GM18870 (cell line): Measurements from ENCODE around the gene GRID2.
"Not testable (repeated sequence)": the region's sequence is repeated elsewhere in the genome, so short reads cannot be mapped to it uniquely, and the experiment has no call there.

Experiments
- ATAC-seq: cut with Tn5 transposase; IDR thresholded peaks from one replicate; pipeline ENCODE4 v1.9.1; 2021; ENCODE audit warnings: moderate library complexity; ENCODE audit not compliant: unreplicated experiment

GRID2 gene

GRCh38 chr4:93289831-93290230, 986.1 kb downstream of the GRID2 start:
- ATAC-seq: no peak

DNA sequence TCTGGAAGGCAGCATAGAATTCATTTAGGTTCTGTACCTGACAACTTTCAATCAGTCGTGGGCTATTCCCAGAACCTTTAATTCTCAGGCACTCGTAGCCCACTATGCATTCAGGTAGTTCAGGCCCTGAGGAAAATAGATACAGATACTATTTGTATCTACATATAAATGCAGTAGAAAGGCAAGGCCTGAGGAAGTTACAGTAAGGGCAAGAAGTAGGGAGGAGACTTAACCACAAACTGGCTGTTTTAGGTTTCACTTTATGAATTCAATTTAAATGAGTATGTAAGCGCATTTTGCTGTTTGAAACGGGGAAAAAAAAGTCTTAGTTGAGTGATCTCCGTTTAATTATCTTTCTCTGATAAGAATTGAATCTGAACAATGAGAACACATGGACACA, 995.4 kb downstream of the GRID2 start:
- peak; percentile 45 for ATAC-seq

DNA sequence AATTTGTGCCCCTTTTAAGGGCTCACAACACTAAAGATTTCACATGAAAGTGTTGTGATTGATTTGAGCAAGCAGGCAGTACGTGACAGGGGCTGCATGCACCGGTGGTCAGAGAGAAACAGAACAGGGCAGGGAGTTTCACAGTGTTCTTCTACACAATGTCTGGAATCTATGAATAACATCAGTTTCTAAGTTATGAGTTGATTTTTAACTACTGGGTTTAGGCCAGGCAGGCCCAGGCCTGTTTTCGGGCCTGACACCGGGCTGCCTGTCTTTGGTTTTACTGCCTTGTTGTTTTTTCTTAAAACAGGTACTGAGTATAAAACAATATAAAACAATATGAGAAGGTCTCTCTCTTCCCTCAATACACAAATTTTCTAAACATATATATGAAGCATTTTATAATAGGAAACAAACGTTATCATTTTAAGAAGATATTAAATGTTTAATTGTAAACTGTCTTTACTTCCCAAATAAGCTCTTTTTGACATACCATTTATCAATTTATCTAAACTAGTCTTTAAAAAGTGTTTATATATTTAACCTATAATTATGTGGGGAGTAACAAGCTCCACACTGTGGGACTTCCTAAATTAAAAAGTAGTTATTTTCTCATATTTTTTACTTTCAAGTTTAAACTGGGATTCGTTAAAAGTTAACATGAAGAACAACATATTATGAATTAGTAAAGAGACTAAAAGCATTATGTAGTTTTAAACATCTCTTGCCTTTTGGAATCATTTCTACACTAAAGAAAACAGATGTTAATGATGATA, 997.2 kb downstream of the GRID2 start:
- ATAC-seq: not testable (repeated sequence)

DNA sequence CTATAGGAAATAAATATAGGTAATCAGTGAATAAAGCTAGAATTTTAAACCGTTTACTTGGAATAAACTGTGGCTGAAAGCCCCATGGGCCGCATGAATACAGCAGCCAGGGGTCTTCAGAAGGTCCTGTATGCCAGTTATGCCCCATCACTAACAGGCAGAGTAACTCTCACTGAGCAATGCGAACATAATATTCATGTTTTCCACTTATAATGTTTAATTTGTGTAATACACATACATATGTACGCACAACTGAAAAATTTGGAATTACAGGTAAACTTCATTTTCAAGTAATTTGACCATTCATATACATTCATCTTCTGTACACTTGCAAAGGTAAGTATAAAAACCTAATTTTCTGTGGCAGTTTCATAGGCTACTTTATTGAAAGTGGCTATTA, 998.5 kb downstream of the GRID2 start:
- ATAC-seq: no peak

DNA sequence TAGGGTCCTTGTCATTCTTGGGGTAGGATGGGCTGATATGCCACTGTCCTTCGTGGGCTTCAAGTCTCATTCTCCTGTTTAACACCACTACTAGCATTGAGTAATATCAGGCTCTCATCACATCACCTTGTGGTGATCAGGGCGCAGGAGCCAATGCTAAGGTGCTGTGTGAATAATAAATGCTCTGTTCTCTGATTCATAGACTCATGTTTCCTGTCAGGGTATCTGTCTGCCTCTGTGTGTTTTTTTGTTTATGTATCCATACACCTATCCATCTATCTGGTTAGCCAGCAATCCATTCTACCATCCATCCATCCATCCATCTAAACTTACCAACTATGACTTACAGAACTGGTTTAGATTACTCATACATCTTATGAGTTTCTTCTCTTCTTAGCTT, 999.7 kb downstream of the GRID2 start:
- peak; percentile 40 for ATAC-seq

- ATAC-seq: no peak
Measured at GRCh38 chr4:93312299-93312698, 1008.5 kb downstream of the GRID2 start.

DNA sequence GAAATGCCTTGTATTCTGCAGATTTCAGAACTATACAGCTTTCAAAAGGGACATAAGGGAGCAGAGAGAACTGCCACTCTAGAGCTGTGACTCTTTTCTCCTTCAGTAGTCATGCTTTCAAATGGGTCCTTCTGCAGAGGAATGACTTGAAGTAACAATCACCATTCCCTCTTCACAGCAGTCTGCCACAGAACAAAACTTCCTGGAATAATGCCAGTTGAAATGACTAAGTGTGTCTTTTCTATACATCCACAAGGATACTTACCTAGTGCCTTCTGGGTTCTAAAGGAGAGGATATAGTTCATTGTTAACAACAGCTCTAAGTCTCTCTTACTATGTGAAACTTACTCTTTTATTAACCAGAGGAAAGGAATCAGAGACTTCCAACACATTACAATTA, 1009.4 kb downstream of the GRID2 start:
- ATAC-seq: no peak

DNA sequence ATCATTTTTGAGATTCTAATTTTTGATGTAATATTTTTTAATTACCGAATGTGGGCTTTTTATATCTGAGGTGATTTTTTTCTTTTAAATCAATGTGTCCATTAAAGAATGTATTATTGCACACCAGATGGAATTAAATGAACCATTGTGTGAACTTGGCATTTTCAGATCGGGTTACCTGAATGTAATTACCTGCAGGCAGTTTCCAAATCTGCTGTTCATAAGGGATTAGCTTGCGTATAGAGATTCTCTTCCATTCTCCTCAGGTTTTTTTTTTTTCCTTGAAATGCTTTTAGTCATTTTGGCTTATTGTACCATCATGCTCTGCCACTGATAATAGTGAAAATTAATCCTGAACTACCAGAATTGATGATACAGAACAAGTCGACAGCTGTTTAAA, 1013.3 kb downstream of the GRID2 start:
- no peak for ATAC-seq

DNA sequence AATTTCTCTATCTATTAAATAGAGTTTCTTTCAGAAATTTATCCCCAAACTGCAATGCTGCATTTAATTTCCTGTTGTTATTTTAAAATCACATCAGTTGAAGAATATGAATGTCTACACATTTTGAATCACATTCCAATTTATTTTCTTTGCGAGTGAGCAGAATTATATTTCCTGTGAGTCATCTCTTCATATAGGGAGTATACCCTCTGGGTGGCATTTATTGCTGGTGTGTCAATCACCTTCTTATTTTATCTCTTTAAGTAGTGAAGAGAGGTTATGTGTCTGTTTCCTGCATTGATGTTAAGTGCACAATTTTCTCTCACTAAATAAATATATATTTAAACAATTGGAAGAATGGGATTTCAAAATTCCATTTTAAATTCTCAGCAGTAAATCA, 1013.8 kb downstream of the GRID2 start:
- no peak for ATAC-seq

- ATAC-seq: no peak
Measured at GRCh38 chr4:93319041-93319440, 1015.3 kb downstream of the GRID2 start.

DNA sequence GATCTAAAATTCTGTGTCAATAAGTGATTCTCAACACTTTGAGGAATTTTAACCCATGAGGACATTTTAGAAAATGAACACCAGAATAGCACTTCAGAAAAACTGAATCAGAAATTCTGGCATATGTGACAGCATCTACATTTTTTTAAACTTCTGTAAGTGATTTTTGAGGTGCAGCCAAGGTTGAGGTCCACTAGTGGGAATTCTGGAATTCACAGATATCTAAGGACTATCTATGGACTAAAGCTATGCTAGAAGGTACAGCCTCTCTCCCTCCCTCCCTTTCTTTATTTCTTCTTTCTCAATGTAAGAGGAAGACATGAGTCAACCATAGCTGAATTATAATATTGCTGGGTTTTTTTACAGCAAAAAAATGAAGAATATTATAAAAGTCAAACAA, 1016.6 kb downstream of the GRID2 start:
- no peak for ATAC-seq

GRCh38 chr4:93327346-93327745, 1023.6 kb downstream of the GRID2 start:
- no peak for ATAC-seq

GRCh38 chr4:93334003-93334402, 1030.2 kb downstream of the GRID2 start:
- ATAC-seq: peak; percentile 98

- ATAC-seq: no peak
Measured at GRCh38 chr4:93337196-93337595, 1033.4 kb downstream of the GRID2 start.

DNA sequence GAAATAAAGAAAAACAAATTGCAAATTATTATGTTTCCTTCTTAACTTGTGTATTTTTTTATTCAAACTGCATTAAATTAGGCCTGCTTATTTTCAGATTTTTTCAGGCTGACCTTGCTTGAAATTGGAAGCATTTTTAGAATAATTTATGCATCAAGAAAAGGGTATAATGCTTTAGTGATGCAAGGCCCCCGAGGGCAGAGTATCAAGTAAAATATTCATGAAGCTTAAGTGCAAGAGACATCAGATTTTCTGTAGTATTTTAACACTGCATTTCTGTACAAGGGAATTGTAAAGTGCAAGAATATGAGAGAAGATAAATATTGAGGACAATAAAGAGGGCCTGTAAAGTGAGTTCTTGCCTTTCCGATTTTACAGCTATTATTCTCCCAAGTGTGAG, 1039.0 kb downstream of the GRID2 start:
- ATAC-seq: no peak

- ATAC-seq: no peak
Measured at GRCh38 chr4:93346840-93347239, 1043.1 kb downstream of the GRID2 start.

DNA sequence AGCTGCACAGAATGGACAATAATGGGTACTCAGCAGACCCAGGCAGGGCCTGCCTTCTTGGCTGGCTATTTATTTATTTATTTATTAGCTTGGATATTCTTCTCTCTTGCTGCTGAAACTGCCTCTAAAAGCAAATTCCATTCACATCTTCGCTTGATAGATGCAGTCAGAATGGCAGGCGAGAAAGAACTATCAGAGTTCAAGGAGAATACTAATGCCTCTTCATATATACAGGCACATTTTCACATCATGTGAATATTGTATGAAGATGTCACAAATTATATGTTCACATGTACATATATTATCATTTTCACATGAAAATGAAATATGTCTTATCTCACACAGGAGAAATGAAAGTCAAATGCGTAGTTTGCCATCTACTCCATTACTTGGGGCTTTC, 1045.1 kb downstream of the GRID2 start:
- no peak for ATAC-seq

DNA sequence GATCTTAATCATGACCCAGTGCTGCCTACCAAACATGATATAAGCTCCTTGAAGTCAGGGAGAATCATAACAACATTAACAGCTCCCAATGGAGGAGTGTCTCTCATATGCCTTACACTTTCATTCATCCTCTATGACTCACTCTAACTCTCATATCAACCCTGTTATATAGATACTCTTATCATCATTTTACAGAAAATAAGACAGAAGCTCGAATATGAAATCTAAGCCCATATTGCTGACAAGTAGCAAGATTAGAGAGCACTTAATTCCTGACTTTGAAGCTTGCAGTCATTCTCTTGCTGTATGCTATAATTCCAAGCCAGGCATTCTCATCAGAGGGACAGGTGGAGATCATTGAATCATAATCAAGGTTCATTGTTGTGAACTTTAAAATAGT, 1048.1 kb downstream of the GRID2 start:
- no peak for ATAC-seq

GRCh38 chr4:93355411-93355810, 1051.6 kb downstream of the GRID2 start:
- ATAC-seq: no peak

GRCh38 chr4:93359586-93359985, 1055.8 kb downstream of the GRID2 start:
- ATAC-seq: no peak

DNA sequence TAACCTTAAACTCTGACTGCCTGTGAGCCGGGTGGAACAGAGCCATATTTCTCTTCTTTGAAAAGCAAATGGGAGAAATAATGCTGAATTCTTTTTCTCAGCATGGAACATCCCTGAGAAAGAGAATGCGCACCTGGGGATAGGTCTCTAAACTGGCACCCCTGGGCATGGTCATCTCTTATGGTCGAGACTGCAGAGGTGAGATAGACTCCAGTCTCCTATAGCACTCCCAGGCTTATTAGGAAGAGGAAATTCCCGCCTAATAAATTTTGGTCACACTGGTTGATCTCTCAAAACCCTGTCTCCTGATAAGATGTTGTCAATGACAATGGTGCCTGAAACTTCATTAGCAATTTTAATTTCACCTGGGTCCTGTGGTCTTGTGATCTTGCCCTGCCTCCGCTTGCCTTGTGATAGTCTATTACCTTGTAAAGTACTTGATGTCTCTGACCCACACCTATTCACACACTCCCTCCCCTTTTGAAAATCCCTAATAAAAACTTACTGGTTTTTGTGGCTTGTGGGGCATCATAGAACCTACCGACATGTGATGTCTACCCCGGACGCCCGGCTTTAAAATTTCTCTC, 1062.5 kb downstream of the GRID2 start:
- ATAC-seq: not testable (repeated sequence)

DNA sequence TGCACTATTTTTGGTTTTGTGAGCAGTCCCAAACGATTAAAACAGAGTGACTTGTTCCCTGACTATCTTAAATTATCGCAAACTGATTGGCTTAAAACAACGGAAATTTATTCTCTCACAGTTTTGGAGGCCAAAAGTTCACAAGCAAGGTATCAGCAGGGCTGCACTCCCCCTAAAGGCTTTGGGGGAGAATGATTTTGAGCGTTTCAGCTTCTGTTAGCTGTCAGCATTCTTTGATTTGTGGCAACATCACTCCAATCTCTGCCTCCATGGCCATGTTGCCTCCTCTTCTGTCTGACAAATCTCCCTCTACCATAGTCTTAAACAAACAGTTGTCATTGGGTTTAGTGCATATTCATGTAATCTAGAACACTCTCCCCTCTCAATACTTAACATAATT, 1065.2 kb downstream of the GRID2 start:
- no peak for ATAC-seq

DNA sequence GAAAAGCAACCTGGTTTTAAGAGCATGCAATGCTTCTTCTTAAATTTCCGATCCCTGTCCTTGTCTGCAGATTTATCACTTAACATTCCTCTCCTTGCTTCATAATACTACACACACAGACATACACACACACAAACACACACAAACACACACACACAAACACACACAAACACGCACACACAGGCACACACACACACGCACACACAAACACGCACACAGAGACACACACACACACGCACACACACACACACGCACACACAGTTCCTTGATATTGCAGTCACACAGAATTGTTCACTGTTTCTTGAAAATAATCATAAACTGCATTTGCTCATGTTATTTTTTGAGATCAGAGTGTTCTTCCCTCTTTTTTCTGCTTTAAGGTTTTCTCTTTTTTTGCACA, 1066.5 kb downstream of the GRID2 start:
- no peak for ATAC-seq
